ENCODE measurements around the gene PITPNM2.

GRCh38 chr12:123113026-123113425 is 37.9 kb downstream of the PITPNM2 start:
- TF ChIP-seq ZBTB33 (IDR thresholded peaks at IDR 0.05; ENCODE audit: borderline replicate concordance, low read depth) (no peak), YY1 (IDR thresholded peaks at IDR 0.05; ENCODE audit: low read depth) (no peak), RFX5 (IDR thresholded peaks at IDR 0.05; ENCODE audit: low read length) (no peak), CTCF (IDR thresholded peaks at IDR 0.05) (no peak), USF2 (IDR thresholded peaks at IDR 0.05; ENCODE audit: borderline replicate concordance, low read depth, low read length) (no peak), GABPA (IDR thresholded peaks at IDR 0.05; ENCODE audit: low read depth) (no peak), RCOR1 (IDR thresholded peaks at IDR 0.05; ENCODE audit: low read length) (no peak), TAF1 (IDR thresholded peaks at IDR 0.05; ENCODE audit: borderline replicate concordance, low read depth, low read length) (no peak), POLR2AphosphoS5 (IDR thresholded peaks at IDR 0.05; ENCODE audit: low read depth, low read length) (no peak)

Data from SK-N-SH (cell line).